Measurements from ENCODE around the gene TARS2.

Gene TARS2

DNA sequence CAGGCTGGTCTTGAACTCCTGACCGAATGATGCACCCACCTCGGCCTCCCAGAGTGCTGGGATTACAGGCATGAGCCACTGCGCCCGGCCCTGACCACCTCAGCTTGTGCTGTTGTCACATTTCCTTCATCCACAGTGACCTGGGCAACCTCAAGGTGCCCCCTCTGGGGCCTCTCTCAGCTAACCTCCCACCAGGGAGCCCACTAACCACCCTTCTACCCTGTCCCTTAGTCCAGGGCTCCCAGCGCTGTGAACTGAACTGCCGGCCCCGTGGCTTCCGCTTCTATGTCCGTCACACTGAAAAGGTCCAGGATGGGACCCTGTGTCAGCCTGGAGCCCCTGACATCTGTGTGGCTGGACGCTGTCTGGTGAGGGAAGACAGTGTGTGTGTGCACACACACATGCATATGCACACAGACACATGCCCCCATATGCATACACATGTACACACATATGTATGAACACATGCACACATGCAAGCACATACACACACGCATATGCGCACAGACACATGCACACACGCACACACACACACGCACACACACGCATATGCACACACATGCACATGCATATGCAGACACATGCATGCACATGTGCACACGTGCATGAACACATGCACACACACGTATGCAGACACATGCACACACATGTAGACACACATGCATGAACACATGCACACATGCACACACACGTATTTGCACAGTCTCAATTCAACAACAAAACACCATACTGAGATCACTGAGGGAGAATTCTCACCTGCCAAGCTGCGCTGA lies 68.2 kb downstream of the TARS2 start:
- H3K4me3 ChIP-seq: no peak overlapping the region
- no peak overlapping the region for H3K27ac ChIP-seq
- DNase-seq (ENCODE audit: low spot score): peak; percentile 70
- TF ChIP-seq, protein P1, sequence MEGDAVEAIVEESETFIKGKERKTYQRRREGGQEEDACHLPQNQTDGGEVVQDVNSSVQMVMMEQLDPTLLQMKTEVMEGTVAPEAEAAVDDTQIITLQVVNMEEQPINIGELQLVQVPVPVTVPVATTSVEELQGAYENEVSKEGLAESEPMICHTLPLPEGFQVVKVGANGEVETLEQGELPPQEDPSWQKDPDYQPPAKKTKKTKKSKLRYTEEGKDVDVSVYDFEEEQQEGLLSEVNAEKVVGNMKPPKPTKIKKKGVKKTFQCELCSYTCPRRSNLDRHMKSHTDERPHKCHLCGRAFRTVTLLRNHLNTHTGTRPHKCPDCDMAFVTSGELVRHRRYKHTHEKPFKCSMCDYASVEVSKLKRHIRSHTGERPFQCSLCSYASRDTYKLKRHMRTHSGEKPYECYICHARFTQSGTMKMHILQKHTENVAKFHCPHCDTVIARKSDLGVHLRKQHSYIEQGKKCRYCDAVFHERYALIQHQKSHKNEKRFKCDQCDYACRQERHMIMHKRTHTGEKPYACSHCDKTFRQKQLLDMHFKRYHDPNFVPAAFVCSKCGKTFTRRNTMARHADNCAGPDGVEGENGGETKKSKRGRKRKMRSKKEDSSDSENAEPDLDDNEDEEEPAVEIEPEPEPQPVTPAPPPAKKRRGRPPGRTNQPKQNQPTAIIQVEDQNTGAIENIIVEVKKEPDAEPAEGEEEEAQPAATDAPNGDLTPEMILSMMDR (IDR thresholded peaks at IDR 0.05): no peak

GRCh38 chr1:150555971-150556865 lies 69.0 kb downstream of the TARS2 start:
- DNase-seq (ENCODE audit: low spot score): peak; percentile 71
- Histone ChIP-seq H3K4me3 (no peak overlapping the region), H3K27ac (peak overlapping the region in 1 of 2 donors; percentile 53)
- TF ChIP-seq, protein P1 (IDR thresholded peaks at IDR 0.05): no peak

DNA sequence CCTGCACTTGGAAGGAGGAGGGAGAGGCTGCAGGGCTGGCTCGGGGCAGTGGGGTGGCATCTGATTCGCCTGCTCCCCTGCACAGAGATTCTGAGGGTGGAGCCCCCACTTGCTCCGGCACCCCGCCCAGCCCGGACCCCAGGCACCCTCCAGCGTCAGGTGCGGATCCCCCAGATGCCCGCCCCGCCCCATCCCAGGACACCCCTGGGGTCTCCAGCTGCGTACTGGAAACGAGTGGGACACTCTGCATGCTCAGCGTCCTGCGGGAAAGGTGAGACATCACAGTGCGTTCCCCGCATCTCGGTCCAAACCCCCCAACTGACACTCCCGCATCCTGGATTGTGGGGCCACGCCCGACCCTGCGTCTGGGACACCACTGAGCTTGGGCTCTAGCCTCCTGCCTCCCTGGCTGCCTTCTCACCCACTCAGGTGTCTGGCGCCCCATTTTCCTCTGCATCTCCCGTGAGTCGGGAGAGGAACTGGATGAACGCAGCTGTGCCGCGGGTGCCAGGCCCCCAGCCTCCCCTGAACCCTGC lies 69.9 kb downstream of the TARS2 start:
- Histone ChIP-seq H3K4me3 (no peak overlapping the region), H3K27ac (peak overlapping the region in 1 of 2 donors; percentile 20)
- peak; percentile 77 for DNase-seq (ENCODE audit: low spot score)
- TF ChIP-seq, protein P1 (IDR thresholded peaks at IDR 0.05): no peak
